GM23338 (cell line): ENCODE measurements around the gene FITM2.

Source experiments
- EZH2 ChIP-seq: fragments of 200-600 bp; sonication (generic); IDR thresholded peaks from one replicate; pipeline ENCODE4 v1.8.0; 2017; ENCODE audit warnings: antibody characterized with exemption, mild to moderate bottlenecking, low read depth; ENCODE audit not compliant: unreplicated experiment
- POLR2AphosphoS5 ChIP-seq: IDR thresholded peaks from 2 replicates; pipeline ENCODE4 v1.6.1; 2016; ENCODE audit warnings: antibody characterized with exemption, low read depth
- TF ChIP-seq, protein P1 (sequence below), 2 experiments: fragments of 200-600 bp in 1 of 2; sonication (generic) in 1 of 2; conservative IDR thresholded peaks; 2 replicates each; pipeline versions ENCODE4 v1.5.1 to v1.6.1; 2016 to 2017; ENCODE audit warnings: antibody characterized with exemption in 2 of 2, low read depth in 2 of 2, mild to moderate bottlenecking in 2 of 2, moderate library complexity in 1 of 2
- TF ChIP-seq, protein P2 (sequence below): IDR thresholded peaks from 2 replicates; pipeline ENCODE4 v1.6.1; 2016; ENCODE audit warnings: antibody characterized with exemption

DNA sequence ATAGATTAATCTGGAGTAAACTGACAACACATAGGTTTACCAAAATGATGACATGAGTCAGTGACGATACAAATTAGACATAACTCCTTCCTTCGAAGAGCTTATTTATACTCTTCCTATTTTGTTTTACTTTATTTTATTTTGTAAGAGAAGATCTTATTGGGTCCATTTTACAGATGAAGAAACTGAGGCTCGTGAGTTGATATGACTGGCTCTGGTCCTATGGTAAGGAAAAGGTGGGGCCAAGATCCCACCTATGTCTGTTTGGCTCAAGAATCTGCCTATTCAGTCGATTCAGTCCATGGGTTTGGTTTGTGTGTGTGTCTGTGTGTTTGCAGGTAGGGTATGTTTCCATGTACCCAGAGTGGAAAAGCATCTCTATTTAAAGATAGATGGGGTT, 17.4 kb upstream of the FITM2 start:
- TF ChIP-seq, protein P1, sequence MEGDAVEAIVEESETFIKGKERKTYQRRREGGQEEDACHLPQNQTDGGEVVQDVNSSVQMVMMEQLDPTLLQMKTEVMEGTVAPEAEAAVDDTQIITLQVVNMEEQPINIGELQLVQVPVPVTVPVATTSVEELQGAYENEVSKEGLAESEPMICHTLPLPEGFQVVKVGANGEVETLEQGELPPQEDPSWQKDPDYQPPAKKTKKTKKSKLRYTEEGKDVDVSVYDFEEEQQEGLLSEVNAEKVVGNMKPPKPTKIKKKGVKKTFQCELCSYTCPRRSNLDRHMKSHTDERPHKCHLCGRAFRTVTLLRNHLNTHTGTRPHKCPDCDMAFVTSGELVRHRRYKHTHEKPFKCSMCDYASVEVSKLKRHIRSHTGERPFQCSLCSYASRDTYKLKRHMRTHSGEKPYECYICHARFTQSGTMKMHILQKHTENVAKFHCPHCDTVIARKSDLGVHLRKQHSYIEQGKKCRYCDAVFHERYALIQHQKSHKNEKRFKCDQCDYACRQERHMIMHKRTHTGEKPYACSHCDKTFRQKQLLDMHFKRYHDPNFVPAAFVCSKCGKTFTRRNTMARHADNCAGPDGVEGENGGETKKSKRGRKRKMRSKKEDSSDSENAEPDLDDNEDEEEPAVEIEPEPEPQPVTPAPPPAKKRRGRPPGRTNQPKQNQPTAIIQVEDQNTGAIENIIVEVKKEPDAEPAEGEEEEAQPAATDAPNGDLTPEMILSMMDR (conservative IDR thresholded peaks at IDR 0.05; ENCODE audit: low read depth in 2 of 2) = no peak
- TF ChIP-seq POLR2AphosphoS5 (no peak), EZH2 (no peak)
- TF ChIP-seq, protein P2, sequence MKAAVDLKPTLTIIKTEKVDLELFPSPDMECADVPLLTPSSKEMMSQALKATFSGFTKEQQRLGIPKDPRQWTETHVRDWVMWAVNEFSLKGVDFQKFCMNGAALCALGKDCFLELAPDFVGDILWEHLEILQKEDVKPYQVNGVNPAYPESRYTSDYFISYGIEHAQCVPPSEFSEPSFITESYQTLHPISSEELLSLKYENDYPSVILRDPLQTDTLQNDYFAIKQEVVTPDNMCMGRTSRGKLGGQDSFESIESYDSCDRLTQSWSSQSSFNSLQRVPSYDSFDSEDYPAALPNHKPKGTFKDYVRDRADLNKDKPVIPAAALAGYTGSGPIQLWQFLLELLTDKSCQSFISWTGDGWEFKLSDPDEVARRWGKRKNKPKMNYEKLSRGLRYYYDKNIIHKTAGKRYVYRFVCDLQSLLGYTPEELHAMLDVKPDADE = no peak
